PC-3 (cell line): ENCODE measurements around the gene SEMA3A. TPM values are rescaled to one million over a fixed set of nuclear protein-coding genes. Genes with fewer than 3 reads are reported as not detected.

ENCODE experiments used
- ATAC-seq: fragments of 200-7000 bp; cut with Tn5 transposase; 2 replicates; pipeline ENCODE4 v1.9.1; 2020; ENCODE audit warnings: mild to moderate bottlenecking, moderate library complexity
- BruUV-seq: library from RNA; stranded (reverse); fragments of 400-500 nt; replicated peaks from 2 replicates; lab custom pipeline; 2021; lab: Mats Ljungman, UMichigan
- CTCF ChIA-PET: fragments of 300-600 bp; sonication (Branson Sonifier 250); formaldehyde crosslinking; loops from one replicate; lab custom pipeline; 2022; ENCODE audit warnings: antibody characterized with exemption; lab: Charles Lee
- POLR2A ChIA-PET: fragments of 300-600 bp; sonication (Branson Sonifier 250); formaldehyde crosslinking; loops from one replicate; lab custom pipeline; 2022; ENCODE audit warnings: antibody characterized with exemption; ENCODE audit not compliant: unreplicated experiment; lab: Charles Lee
- DNase-seq: peaks from one replicate; pipeline ENCODE4 v3.0.0-alpha.2; 2015
- H2AFZ ChIP-seq: fragments of 300-600 bp; sonication (generic); 2 replicates; pipeline ENCODE4 v1.6.0; 2016; ENCODE audit warnings: antibody characterized with exemption, low read length
- H3F3A ChIP-seq: fragments of 300-600 bp; sonication (generic); one replicate; pipeline ENCODE4 v1.6.0; 2017; ENCODE audit warnings: antibody characterized with exemption, low read length, control low read depth, mild to moderate bottlenecking; ENCODE audit not compliant: unreplicated experiment
- H3K27ac ChIP-seq: fragments of 300-600 bp; sonication (generic); 2 replicates; pipeline ENCODE4 v1.5.1; 2016; ENCODE audit warnings: mild to moderate bottlenecking, low read length
- H3K27me3 ChIP-seq: fragments of 300-600 bp; sonication (generic); 2 replicates; pipeline ENCODE4 v1.6.1; 2016; ENCODE audit warnings: low read length, mixed read lengths
- H3K36me3 ChIP-seq: fragments of 300-600 bp; sonication (generic); 2 replicates; pipeline ENCODE4 v1.6.1; 2016; ENCODE audit warnings: low read depth, mixed run types, low read length, mixed read lengths
- H3K4me1 ChIP-seq: fragments of 300-600 bp; sonication (generic); 2 replicates; pipeline ENCODE4 v1.5.1; 2016; ENCODE audit warnings: low read length; ENCODE audit not compliant: insufficient read depth
- H3K4me2 ChIP-seq: fragments of 300-600 bp; sonication (generic); 2 replicates; pipeline ENCODE4 v1.6.0; 2016; ENCODE audit warnings: low read length
- H3K4me3 ChIP-seq: fragments of 300-600 bp; sonication (generic); 2 replicates; pipeline ENCODE4 v1.5.1; 2016; ENCODE audit warnings: mild to moderate bottlenecking, low read length, mixed read lengths
- H3K79me2 ChIP-seq: fragments of 300-600 bp; sonication (generic); 2 replicates; pipeline ENCODE4 v1.6.1; 2017; ENCODE audit warnings: low read length, mixed read lengths
- H3K9ac ChIP-seq: fragments of 300-600 bp; sonication (generic); 2 replicates; pipeline ENCODE4 v1.6.0; 2016; ENCODE audit warnings: mild to moderate bottlenecking, low read length
- H3K9me2 ChIP-seq: fragments of 300-600 bp; sonication (generic); replicated peaks from 2 replicates; pipeline ENCODE4 v1.6.1; 2016; ENCODE audit warnings: mixed run types, low read length, mixed read lengths
- H3K9me3 ChIP-seq: fragments of 300-600 bp; sonication (generic); 2 replicates; pipeline ENCODE4 v1.6.1; 2016; ENCODE audit warnings: low read length, mixed read lengths
- H4K20me1 ChIP-seq: fragments of 300-600 bp; sonication (generic); 2 replicates; pipeline ENCODE4 v1.6.1; 2016; ENCODE audit warnings: low read length, mixed read lengths
- CTCF ChIP-seq: fragments of 300-600 bp; sonication (generic); conservative IDR thresholded peaks from 2 replicates; pipeline ENCODE4 v1.5.1; 2017; ENCODE audit warnings: antibody characterized with exemption, low read depth, mild to moderate bottlenecking, low read length
- EZH2 ChIP-seq: fragments of 300-600 bp; sonication (generic); IDR thresholded peaks from one replicate; pipeline ENCODE4 v1.6.1; 2017; ENCODE audit warnings: antibody characterized with exemption, mild to moderate bottlenecking, low read length; ENCODE audit not compliant: unreplicated experiment
- EZH2phosphoT487 ChIP-seq: fragments of 300-600 bp; sonication (generic); IDR thresholded peaks from 2 replicates; pipeline ENCODE4 v1.6.1; 2018; ENCODE audit warnings: mild to moderate bottlenecking, antibody characterized with exemption, low read length, borderline replicate concordance
- intact Hi-C: fragments of 100-400 bp; cut with micrococcal nuclease; formaldehyde crosslinking; loops from 2 replicates; pipeline ENCODE4 v1.9.0; 2023
- total RNA-seq: library from RNA; depleted of rRNA; stranded (reverse); fragments of >200 nt; gene quantifications from 2 replicates; pipeline ENCODE4 v1.2.3, GENCODE V29; 2014

Gene SEMA3A
- total RNA-seq, 1 experiment from 2014 or later: 16.9 TPM

GRCh38 chr7:84162125-84162524, 32.5 kb downstream of the SEMA3A start:
- intact Hi-C loops: no loop called here
- Histone ChIP-seq H3K36me3 (no peaks in the 10 kb centered on the region; the same call in 1 of the 2 replicates), H3K27ac (no peak overlapping the region), H3K79me2 (peaks cover 21% of the 10 kb centered on the region), H4K20me1 (no peaks in the 10 kb centered on the region), H3K27me3 (no peaks in the 10 kb centered on the region), H3K9me2 (no peaks in the 10 kb centered on the region), H2AFZ (no peak overlapping the region), H3F3A (no peaks in the 10 kb centered on the region), H3K9ac (no peak overlapping the region), H3K4me1 (peaks cover 13% of the 10 kb centered on the region), H3K4me2 (no peak overlapping the region; the same call in 1 of the 2 replicates), H3K4me3 (no peak overlapping the region), H3K9me3 (no peaks in the 10 kb centered on the region)
- no peak for DNase-seq
- TF ChIP-seq CTCF (no peak), EZH2 (no peak), EZH2phosphoT487 (no peak)
- POLR2A ChIA-PET: no interaction called here
- ATAC-seq: peak; percentile 65
- CTCF ChIA-PET: no interaction called here
- no TSS peak for BruUV-seq

GRCh38 chr7:84161398-84161797, 33.2 kb downstream of the SEMA3A start:
- no peaks in the 10 kb centered on the region for H4K20me1 ChIP-seq
- ChIA-PET CTCF (no interaction called here), POLR2A (no interaction called here)
- ATAC-seq (peak; percentile 88), DNase-seq (peak; percentile 27)
- peaks cover 13% of the 10 kb centered on the region for H3K4me1 ChIP-seq
- H2AFZ ChIP-seq: no peak overlapping the region
- no peaks in the 10 kb centered on the region; the same call in 1 of the 2 replicates for H3K36me3 ChIP-seq
- H3K4me3 ChIP-seq: no peak overlapping the region
- no peak overlapping the region for H3K27ac ChIP-seq
- no peaks in the 10 kb centered on the region for H3F3A ChIP-seq
- TF ChIP-seq EZH2phosphoT487: no peak
- intact Hi-C loops: no loop called here
- no peak overlapping the region for H3K4me2 ChIP-seq
- H3K9me3 ChIP-seq: no peaks in the 10 kb centered on the region
- no TSS peak for BruUV-seq
- no peaks in the 10 kb centered on the region for H3K9me2 ChIP-seq
- peaks cover 21% of the 10 kb centered on the region for H3K79me2 ChIP-seq
- no peak overlapping the region for H3K9ac ChIP-seq
- no peaks in the 10 kb centered on the region for H3K27me3 ChIP-seq

GRCh38 chr7:84159435-84159834, 35.2 kb downstream of the SEMA3A start:
- TF ChIP-seq CTCF (no peak), EZH2phosphoT487 (no peak), EZH2 (no peak)
- ATAC-seq: no peak
- H4K20me1 ChIP-seq: no peaks in the 10 kb centered on the region

More at GRCh38 chr7:84159435-84159834, 35.2 kb downstream of the SEMA3A start:
- Histone ChIP-seq H3K36me3 (no peaks in the 10 kb centered on the region; the same call in 1 of the 2 replicates), H3K4me1 (peaks cover 13% of the 10 kb centered on the region), H3K27me3 (no peaks in the 10 kb centered on the region), H3K4me3 (no peak overlapping the region), H3F3A (no peaks in the 10 kb centered on the region), H3K9me3 (no peaks in the 10 kb centered on the region), H3K4me2 (no peak overlapping the region), H3K9me2 (no peaks in the 10 kb centered on the region), H3K9ac (no peak overlapping the region), H3K27ac (no peak overlapping the region), H3K79me2 (peaks cover 16% of the 10 kb centered on the region), H2AFZ (no peak overlapping the region)
- ChIA-PET CTCF (no interaction called here), POLR2A (no interaction called here)
- no TSS peak for BruUV-seq
- DNase-seq: no peak
- intact Hi-C loops: no loop called here
